ENCODE measurements around the gene FUT4. TPM values are rescaled to one million over a fixed set of nuclear protein-coding genes. Genes with fewer than 3 reads are reported as not detected.

Gene FUT4
- total and polyA plus RNA-seq, 4 donors = 1.0 to 9.7 (median 7.2) TPM

GRCh38 chr11:94593030-94593429 is 49.3 kb downstream of the FUT4 start:
- peaks cover 0 to 6% (median 0%) of the 10 kb centered on the region in 5 donors for H3K4me1 ChIP-seq (ENCODE audit: control insufficient read depth in 5 of 5, insufficient read depth in 5 of 5, low read length in 5 of 5)
- WGBS, 2 donors = 84 to 90% methylated on average over 2 of the region's 2 CpGs
- no peak overlapping the region for H3K9ac ChIP-seq (ENCODE audit: insufficient read depth in 1 of 2, low read length in 2 of 2)
- no peak overlapping the region for H3K27ac ChIP-seq (ENCODE audit: low read depth in 1 of 2, low read length in 1 of 2)
- ATAC-seq (ENCODE audit: insufficient read depth, low FRiP score) = no peak
- no peak for DNase-seq
- H3K9me3 ChIP-seq (ENCODE audit: control insufficient read depth in 4 of 4, insufficient read depth in 3 of 4, low read length in 3 of 4) = no peaks in the 10 kb centered on the region
- TF ChIP-seq CTCF (IDR thresholded peaks at IDR 0.05; ENCODE audit: control extremely low read depth, extremely low read depth) = no peak
- no peak overlapping the region for H3K4me3 ChIP-seq
- H3K27me3 ChIP-seq (ENCODE audit: control insufficient read depth in 3 of 3, insufficient read depth in 3 of 3, low read length in 2 of 3) = no peaks in the 10 kb centered on the region
- peaks cover 0 to 7% (median 3%) of the 10 kb centered on the region in 4 donors for H3K36me3 ChIP-seq (ENCODE audit: control insufficient read depth in 4 of 4, insufficient read depth in 4 of 4, low read length in 4 of 4)

GRCh38 chr11:94595076-94595475 is 51.4 kb downstream of the FUT4 start:
- Histone ChIP-seq H3K4me3 (no peak overlapping the region), H3K27ac (ENCODE audit: low read depth in 1 of 2, low read length in 1 of 2) (no peak overlapping the region), H3K4me1 (ENCODE audit: control insufficient read depth in 5 of 5, insufficient read depth in 5 of 5, low read length in 5 of 5) (no peaks in the 10 kb centered on the region), H3K27me3 (ENCODE audit: control insufficient read depth in 3 of 3, insufficient read depth in 3 of 3, low read length in 2 of 3) (no peaks in the 10 kb centered on the region), H3K9ac (ENCODE audit: insufficient read depth in 1 of 2, low read length in 2 of 2) (no peak overlapping the region), H3K9me3 (ENCODE audit: control insufficient read depth in 4 of 4, insufficient read depth in 3 of 4, low read length in 3 of 4) (no peaks in the 10 kb centered on the region), H3K36me3 (ENCODE audit: control insufficient read depth in 4 of 4, insufficient read depth in 4 of 4, low read length in 4 of 4) (peaks cover 0 to 7% (median 2%) of the 10 kb centered on the region in 4 donors)
- no peak for TF ChIP-seq CTCF (IDR thresholded peaks at IDR 0.05; ENCODE audit: control extremely low read depth, extremely low read depth)
- 96% methylated on average over 6 of the region's 6 CpGs for WGBS, 2 donors
- DNase-seq (no peak), ATAC-seq (ENCODE audit: insufficient read depth, low FRiP score) (no peak)

GRCh38 chr11:94597896-94598295 is 54.2 kb downstream of the FUT4 start:
- 39 to 69% methylated on average over 2 of the region's 2 CpGs for WGBS, 2 donors
- H3K36me3 ChIP-seq (ENCODE audit: control insufficient read depth in 4 of 4, insufficient read depth in 4 of 4, low read length in 4 of 4) = peaks cover 0 to 7% (median 2%) of the 10 kb centered on the region in 4 donors
- DNase-seq (peak in 2 of 3 donors; percentile 15 to 46), ATAC-seq (ENCODE audit: insufficient read depth, low FRiP score) (no peak)
- no peak for TF ChIP-seq CTCF (IDR thresholded peaks at IDR 0.05; ENCODE audit: control extremely low read depth, extremely low read depth)
- H3K4me1 ChIP-seq (ENCODE audit: control insufficient read depth in 5 of 5, insufficient read depth in 5 of 5, low read length in 5 of 5) = peaks cover 0 to 4% (median 0%) of the 10 kb centered on the region in 5 donors
- H3K4me3 ChIP-seq = no peak overlapping the region
- no peak overlapping the region for H3K9ac ChIP-seq (ENCODE audit: insufficient read depth in 1 of 2, low read length in 2 of 2)
- no peak overlapping the region for H3K27ac ChIP-seq (ENCODE audit: low read depth in 1 of 2, low read length in 1 of 2)
- no peaks in the 10 kb centered on the region for H3K9me3 ChIP-seq (ENCODE audit: control insufficient read depth in 4 of 4, insufficient read depth in 3 of 4, low read length in 3 of 4)
- no peaks in the 10 kb centered on the region for H3K27me3 ChIP-seq (ENCODE audit: control insufficient read depth in 3 of 3, insufficient read depth in 3 of 3, low read length in 2 of 3)

Other genes with a start within 250 kb of the FUT4 start
- gene IZUMO1R, start 239.3 kb upstream of the FUT4 start, total RNA-seq = not detected
- not detected for gene IZUMO1R, start 239.3 kb upstream of the FUT4 start, polyA plus RNA-seq
- gene GPR83, start 142.5 kb upstream of the FUT4 start, total RNA-seq = under 1 TPM in 1 of 2 donors, not detected in 1; 0.06 TPM
- under 1 TPM; 0.02 to 0.10 TPM for gene GPR83, start 142.5 kb upstream of the FUT4 start, polyA plus RNA-seq
- 10 to 100 TPM; 16.1 to 67.8 TPM for gene MRE11, start 50.1 kb upstream of the FUT4 start, total RNA-seq
- gene MRE11, start 50.1 kb upstream of the FUT4 start, polyA plus RNA-seq = 1 to 10 TPM; 4.3 to 5.6 TPM
- 10 to 100 TPM; 10.4 to 22.6 TPM for gene ANKRD49, start 49.9 kb upstream of the FUT4 start, total RNA-seq
- gene ANKRD49, start 49.9 kb upstream of the FUT4 start, polyA plus RNA-seq = 10 to 100 TPM; 13.0 to 18.1 TPM
- gene C11orf97, start 31.5 kb upstream of the FUT4 start, total RNA-seq = 10 to 100 TPM in 1 of 2 donors, 1 to 10 TPM in 1; 6.3 to 14.7 TPM
- gene C11orf97, start 31.5 kb upstream of the FUT4 start, polyA plus RNA-seq = 1 to 10 TPM; 4.1 to 7.4 TPM
- 1 to 10 TPM; 1.8 to 5.8 TPM for gene PIWIL4, start 23.4 kb downstream of the FUT4 start, total RNA-seq
- gene PIWIL4, start 23.4 kb downstream of the FUT4 start, polyA plus RNA-seq = 1 to 10 TPM; 2.4 to 3.7 TPM
- gene AMOTL1, start 224.4 kb downstream of the FUT4 start, total RNA-seq = 10 to 100 TPM; 43.6 to 68.5 TPM
- gene AMOTL1, start 224.4 kb downstream of the FUT4 start, polyA plus RNA-seq = 10 to 100 TPM in 1 of 2 donors, 1 to 10 TPM in 1; 7.4 to 11.0 TPM